Sigmoid colon (tissue), 7 donors: ENCODE data around the gene EIF1. TPM values are rescaled to one million over a fixed set of nuclear protein-coding genes. Genes with fewer than 3 reads are reported as not detected.

Experiments used
- DNase-seq: peaks from one replicate; pipeline ENCODE4 v3.0.0-alpha.2; 2019
- H3K27ac ChIP-seq, 4 donors: fragments of 200-600 bp; sonication (generic); one replicate each; pipeline ENCODE4 v1.5.1; 2016 to 2019; ENCODE audit warnings: mild to moderate bottlenecking in 1 of 4
- H3K27me3 ChIP-seq, 3 donors: fragments of 200-600 bp; sonication (generic); one replicate each; pipeline ENCODE4 v1.5.1; 2019; ENCODE audit warnings: mild to moderate bottlenecking in 1 of 3
- H3K36me3 ChIP-seq, 4 donors: fragments of 200-600 bp; sonication (generic); one replicate each; pipeline ENCODE4 v1.5.1; 2016 to 2019
- H3K4me1 ChIP-seq, 4 donors: fragments of 200-600 bp; sonication (generic); one replicate each; pipeline ENCODE4 v1.5.1; 2017 to 2019
- H3K4me3 ChIP-seq, 4 donors: fragments of 200-600 bp; sonication (generic); one replicate each; pipeline ENCODE4 v1.5.1; 2017 to 2019; ENCODE audit warnings: mild to moderate bottlenecking in 2 of 4, moderate library complexity in 1 of 4
- H3K9me3 ChIP-seq, 4 donors: fragments of 200-600 bp in 3 of 4; sonication (generic) in 3 of 4; one replicate each; pipeline versions ENCODE4 v1.5.1 to v1.6.1; 2013 to 2019
- EP300 ChIP-seq, 4 donors: sonication (generic); formaldehyde crosslinking; IDR thresholded peaks; one replicate each; pipeline ENCODE4 v1.6.1; 2017; ENCODE audit warnings: antibody characterized with exemption in 4 of 4
- POLR2A ChIP-seq, 2 donors: fragments of 450-650 bp; IDR thresholded peaks; one replicate each; pipeline ENCODE4 v1.6.1; 2016; ENCODE audit warnings: antibody characterized with exemption in 2 of 2, mild to moderate bottlenecking in 2 of 2, moderate library complexity in 2 of 2
- POLR2AphosphoS5 ChIP-seq, 4 donors: sonication (generic); formaldehyde crosslinking; IDR thresholded peaks; one replicate each; pipeline ENCODE4 v1.6.1; 2017; ENCODE audit warnings: antibody characterized with exemption in 4 of 4
- WGBS, 2 donors: extraction: QIAGEN DNeasy Blood & Tissue Kit; methylation state at CpG; one replicate each; pipeline ENCODE4 v1.1.7; 2013; 5-methylcytosine and 5-hydroxymethylcytosine counted together
- intact Hi-C: fragments of 100-400 bp; cut with DNase I; formaldehyde crosslinking; loops from one replicate; pipeline ENCODE4 v1.15.1; 2023
- polyA plus RNA-seq, 3 donors: library from polyadenylated mRNA; stranded (reverse); fragments of 200-250 nt; gene quantifications; one replicate each; pipeline ENCODE4 v1.2.3, GENCODE V29; 2013
- total RNA-seq, 4 donors: library from RNA; depleted of rRNA; stranded (reverse); fragments of >200 nt; gene quantifications; one replicate each; pipeline ENCODE4 v1.1.0, GENCODE V29; 2016
- TF ChIP-seq, protein P1 (sequence below), 4 experiments: fragments of 450-650 bp in 3 of 4; fragments of 200-600 bp in 1 of 4; IDR thresholded peaks; one replicate each; pipeline ENCODE4 v1.5.1; 2016 to 2019; ENCODE audit warnings: antibody characterized with exemption in 4 of 4, mild to moderate bottlenecking in 3 of 4, moderate library complexity in 2 of 4
- donor health status: healthy with polysubstance abuse.
- donor health status: Bipolar disorder and iron deficiency.
- donor health status: healthy.

The EIF1 gene
- total and polyA plus RNA-seq, 7 donors = 246 to 572 (median 481) TPM

DNA sequence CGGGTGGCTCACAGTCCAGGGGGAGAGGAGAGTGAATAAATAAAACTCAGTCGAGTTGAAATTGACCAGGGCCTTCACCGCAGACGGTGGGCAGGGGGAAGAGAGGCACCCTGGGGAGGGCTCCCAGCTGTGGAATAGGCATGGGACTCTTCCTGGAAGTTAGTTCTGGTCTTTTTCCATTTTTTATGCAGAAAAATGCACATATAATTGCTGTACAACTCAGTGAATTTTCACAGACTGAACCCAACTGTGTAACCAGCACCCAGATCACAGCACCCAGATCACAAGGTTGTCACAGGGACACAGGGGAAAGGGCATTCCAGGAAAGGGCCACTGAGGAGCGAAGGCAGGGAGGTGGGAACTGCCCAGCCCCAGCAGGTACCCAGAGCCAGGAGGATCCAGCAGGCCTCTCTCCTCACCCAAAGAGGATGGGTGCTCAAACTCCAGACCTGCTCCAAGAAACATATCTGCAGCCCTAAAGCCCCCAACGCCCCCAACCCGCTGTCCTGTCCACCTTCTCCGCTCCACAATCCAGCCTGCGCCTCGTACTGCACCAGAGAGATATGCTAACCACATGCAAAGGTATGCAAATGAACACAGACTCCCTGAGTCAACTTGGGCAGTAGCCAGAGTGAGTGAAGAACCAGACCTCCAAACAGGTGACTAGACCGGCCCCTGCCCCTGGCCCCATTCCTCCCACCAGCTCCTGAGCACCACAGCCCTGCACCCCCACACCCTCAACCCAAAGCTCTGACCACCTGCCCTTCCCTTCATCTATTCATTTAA is 29.1 kb upstream of the EIF1 start:
- TF ChIP-seq, protein P1, sequence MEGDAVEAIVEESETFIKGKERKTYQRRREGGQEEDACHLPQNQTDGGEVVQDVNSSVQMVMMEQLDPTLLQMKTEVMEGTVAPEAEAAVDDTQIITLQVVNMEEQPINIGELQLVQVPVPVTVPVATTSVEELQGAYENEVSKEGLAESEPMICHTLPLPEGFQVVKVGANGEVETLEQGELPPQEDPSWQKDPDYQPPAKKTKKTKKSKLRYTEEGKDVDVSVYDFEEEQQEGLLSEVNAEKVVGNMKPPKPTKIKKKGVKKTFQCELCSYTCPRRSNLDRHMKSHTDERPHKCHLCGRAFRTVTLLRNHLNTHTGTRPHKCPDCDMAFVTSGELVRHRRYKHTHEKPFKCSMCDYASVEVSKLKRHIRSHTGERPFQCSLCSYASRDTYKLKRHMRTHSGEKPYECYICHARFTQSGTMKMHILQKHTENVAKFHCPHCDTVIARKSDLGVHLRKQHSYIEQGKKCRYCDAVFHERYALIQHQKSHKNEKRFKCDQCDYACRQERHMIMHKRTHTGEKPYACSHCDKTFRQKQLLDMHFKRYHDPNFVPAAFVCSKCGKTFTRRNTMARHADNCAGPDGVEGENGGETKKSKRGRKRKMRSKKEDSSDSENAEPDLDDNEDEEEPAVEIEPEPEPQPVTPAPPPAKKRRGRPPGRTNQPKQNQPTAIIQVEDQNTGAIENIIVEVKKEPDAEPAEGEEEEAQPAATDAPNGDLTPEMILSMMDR (IDR thresholded peaks at IDR 0.05) = no peak
- no peak for TF ChIP-seq POLR2AphosphoS5 (IDR thresholded peaks at IDR 0.05)
- no peaks in the 10 kb centered on the region for H3K27me3 ChIP-seq
- H3K4me1 ChIP-seq = no peaks in the 10 kb centered on the region
- H3K9me3 ChIP-seq = no peaks in the 10 kb centered on the region
- 80 to 82% methylated on average over 11 of the region's 11 CpGs for WGBS, 2 donors
- no peaks in the 10 kb centered on the region for H3K36me3 ChIP-seq
- DNase-seq = no peak
- H3K27ac ChIP-seq = no peak overlapping the region
- intact Hi-C loops = loop anchor here (5.0 to 10.0 kb wide), 4 partner anchors 857 to 1355 kb away; partner anchors contain the start of genes RARA and SMARCE1
- no peak overlapping the region for H3K4me3 ChIP-seq

DNA sequence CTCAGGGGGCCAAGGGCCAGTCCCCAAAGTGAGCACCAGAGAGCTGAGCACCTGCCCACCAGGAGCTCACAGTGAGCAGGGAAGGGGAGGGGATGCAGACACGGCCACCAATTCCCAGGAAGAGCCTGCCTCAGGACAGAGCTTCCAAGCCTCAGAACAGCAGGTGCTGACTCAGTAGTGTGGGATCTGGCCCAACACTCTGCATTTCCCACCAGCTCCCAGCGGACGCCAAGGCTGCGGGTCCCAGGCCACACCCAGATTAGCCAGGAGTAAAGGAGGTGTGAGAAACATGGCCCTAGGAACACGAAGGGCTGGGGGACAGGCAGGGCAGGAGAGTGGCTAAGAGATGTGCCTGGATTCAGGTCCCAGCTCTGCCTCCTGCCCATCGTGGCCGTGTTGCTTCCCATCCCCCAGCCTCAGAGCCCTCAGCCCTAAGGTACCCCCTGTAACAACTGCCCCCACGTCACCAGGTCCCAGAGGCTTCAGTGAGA is 28.4 kb upstream of the EIF1 start:
- 84 to 85% methylated on average over 8 of the region's 8 CpGs for WGBS, 2 donors
- TF ChIP-seq POLR2A (IDR thresholded peaks at IDR 0.05) = no peak
- no peak for TF ChIP-seq EP300 (IDR thresholded peaks at IDR 0.05)
- TF ChIP-seq, protein P1 (IDR thresholded peaks at IDR 0.05) = no peak
- no peak for TF ChIP-seq POLR2AphosphoS5 (IDR thresholded peaks at IDR 0.05)
- Histone ChIP-seq H3K9me3 (no peaks in the 10 kb centered on the region), H3K27ac (no peak overlapping the region), H3K4me1 (peaks cover 0 to 4% (median 3%) of the 10 kb centered on the region in 4 donors), H3K4me3 (no peak overlapping the region), H3K36me3 (no peaks in the 10 kb centered on the region), H3K27me3 (no peaks in the 10 kb centered on the region)
- no peak for DNase-seq
- intact Hi-C loops = loop anchor here (5.0 to 10.0 kb wide), 4 partner anchors 858 to 1355 kb away; partner anchors contain the start of genes RARA and SMARCE1

DNA sequence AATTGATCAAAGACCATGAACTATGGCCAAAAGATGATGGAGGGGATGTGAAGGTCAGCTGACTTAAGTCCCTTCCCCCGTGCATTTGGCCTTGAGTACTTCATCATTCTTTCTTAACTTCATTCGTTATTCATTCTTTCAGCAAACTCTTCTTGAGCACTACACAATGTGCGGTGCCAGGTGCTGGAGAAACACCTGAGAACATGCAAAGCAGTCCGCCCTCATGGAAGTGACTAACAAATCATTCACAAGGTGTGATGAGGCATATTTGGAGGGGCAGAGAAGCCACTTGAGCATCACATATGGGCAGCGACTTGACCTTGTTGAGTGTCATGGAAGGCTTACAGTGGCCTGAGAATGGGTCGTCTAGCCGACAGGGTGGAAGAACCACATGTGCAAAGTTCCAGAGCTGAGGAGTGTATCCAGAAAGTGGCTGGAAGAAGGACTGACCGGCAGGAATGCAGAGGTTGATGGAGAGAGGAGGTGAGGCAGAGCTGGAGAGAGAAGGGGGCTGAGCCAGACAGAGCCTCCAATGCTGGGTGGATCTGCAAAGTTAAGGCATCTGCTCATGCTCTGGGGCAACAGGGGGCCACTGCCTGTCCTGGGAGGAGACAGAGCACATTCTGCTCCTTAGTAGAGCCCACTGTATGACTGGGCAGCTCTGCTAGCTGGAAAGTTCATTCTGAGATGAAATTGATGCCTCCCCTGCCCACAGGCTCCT is 25.1 kb upstream of the EIF1 start:
- WGBS, 2 donors = 78 to 79% methylated on average over 8 of the region's 8 CpGs
- DNase-seq = no peak
- no peak overlapping the region for H3K4me3 ChIP-seq
- TF ChIP-seq POLR2AphosphoS5 (IDR thresholded peaks at IDR 0.05) = no peak
- TF ChIP-seq EP300 (IDR thresholded peaks at IDR 0.05) = no peak
- TF ChIP-seq, protein P1 (IDR thresholded peaks at IDR 0.05) = no peak
- TF ChIP-seq POLR2A (IDR thresholded peaks at IDR 0.05) = no peak
- H3K27ac ChIP-seq = no peak overlapping the region
- intact Hi-C loops = loop anchor here (5.0 to 10.0 kb wide), 4 partner anchors 861 to 1359 kb away; partner anchors contain the start of genes RARA and SMARCE1
- H3K4me1 ChIP-seq = peaks cover 0 to 26% (median 17%) of the 10 kb centered on the region in 4 donors
- no peaks in the 10 kb centered on the region for H3K36me3 ChIP-seq
- no peaks in the 10 kb centered on the region for H3K27me3 ChIP-seq
- H3K9me3 ChIP-seq = no peaks in the 10 kb centered on the region

DNA sequence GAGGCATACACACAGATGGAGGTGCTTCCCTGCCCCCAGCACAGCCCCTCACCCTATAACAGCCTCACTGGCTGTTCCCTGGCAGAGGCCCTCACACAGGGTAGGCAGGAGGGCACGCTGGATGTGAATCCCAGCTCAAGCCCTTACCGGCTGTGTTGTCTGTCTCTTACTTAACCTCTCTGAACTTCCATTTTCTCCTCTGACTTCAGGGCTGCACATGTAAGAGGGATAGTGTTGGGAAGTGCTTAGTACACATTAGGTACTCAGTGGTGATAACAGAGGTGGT is 24.6 kb upstream of the EIF1 start:
- Histone ChIP-seq H3K4me1 (peaks cover 0 to 26% (median 17%) of the 10 kb centered on the region in 4 donors), H3K4me3 (no peak overlapping the region), H3K27me3 (no peaks in the 10 kb centered on the region), H3K36me3 (no peaks in the 10 kb centered on the region), H3K27ac (no peak overlapping the region), H3K9me3 (no peaks in the 10 kb centered on the region)
- TF ChIP-seq POLR2AphosphoS5 (IDR thresholded peaks at IDR 0.05) (no peak), EP300 (IDR thresholded peaks at IDR 0.05) (no peak), POLR2A (IDR thresholded peaks at IDR 0.05) (no peak)
- TF ChIP-seq, protein P1 (IDR thresholded peaks at IDR 0.05) = no peak
- intact Hi-C loops = loop anchor here (5.0 to 10.0 kb wide), 4 partner anchors 862 to 1359 kb away; partner anchors contain the start of genes RARA and SMARCE1
- DNase-seq = no peak
- WGBS, 2 donors = 87 to 89% methylated on average over 2 of the region's 2 CpGs
